ENCODE measurements around the gene WBP4. TPM values are rescaled to one million over a fixed set of nuclear protein-coding genes. Genes with fewer than 3 reads are reported as not detected.

Gene WBP4
- total and polyA plus RNA-seq, 9 of the 15 experiments (the other 6 are each of a cell fraction or from before 2014, with no cell fraction given) = 5.5 to 12.2 (median 7.9) TPM

- TF ChIP-seq REST (IDR thresholded peaks at IDR 0.05; ENCODE audit: borderline replicate concordance) = peak; percentile 12; the same call in 1 of the 2 replicates
- TF ChIP-seq REST (CRISPR knock-in tag; IDR thresholded peaks at IDR 0.05; ENCODE audit: low read depth) = no peak
- TF ChIP-seq TSHZ1 (CRISPR knock-in tag; IDR thresholded peaks at IDR 0.05) = no peak
- peak; percentile 21; the same call in 1 of the 2 replicates for TF ChIP-seq SUPT5H (IDR thresholded peaks at IDR 0.05)
- peak; percentile 81 to 87 for TF ChIP-seq E2F6 (IDR thresholded peaks at IDR 0.05; ENCODE audit: borderline replicate concordance in 1 of 2, extremely low read depth in 1 of 2, insufficient read depth in 1 of 2, insufficient read length in 1 of 2, low read depth in 1 of 2, low read length in 1 of 2, poor library complexity in 1 of 2, severe bottlenecking in 1 of 2)
- peak; percentile 43 for TF ChIP-seq NEUROD1 (IDR thresholded peaks at IDR 0.05; ENCODE audit: borderline replicate concordance, low read depth, low read length, partially characterized antibody)
- TF ChIP-seq STAT5A (IDR thresholded peaks at IDR 0.05; ENCODE audit: borderline replicate concordance, low read length) = no peak
- TF ChIP-seq PRDM10 (IDR thresholded peaks at IDR 0.05; ENCODE audit: partially characterized antibody) = peak; percentile 40
- TF ChIP-seq ZNF707 (CRISPR knock-in tag; conservative IDR thresholded peaks at IDR 0.05) = no peak
- no peak for TF ChIP-seq HOXB6 (CRISPR knock-in tag; IDR thresholded peaks at IDR 0.05; ENCODE audit: borderline replicate concordance)
These were observed 1.1 kb upstream of the WBP4 start (continued) for GRCh38 chr13:41060082-41060723.

Measured in K562 (cell line).